BLaER1 treated with 17β-estradiol and CSF1 and Interleukin-3, amounts not matched to agents 10 nM and 100 nM (cell line): ENCODE data around the gene SPDYC.

Experiments
- H3K27ac ChIP-seq, 11 experiments: shearing (Covaris generic); formaldehyde crosslinking; 2 replicates each; pipeline ENCODE4 v1.8.1; 2022
- H3K27me3 ChIP-seq, 11 experiments: shearing (Covaris generic); formaldehyde crosslinking; 2 replicates each; pipeline ENCODE4 v1.8.1; 2022
- H3K36me3 ChIP-seq, 11 experiments: shearing (Covaris generic); formaldehyde crosslinking; 2 replicates each; pipeline ENCODE4 v1.8.1; 2022
- H3K4me1 ChIP-seq, 10 experiments: shearing (Covaris generic); formaldehyde crosslinking; 2 replicates each; pipeline ENCODE4 v1.8.1; 2022
- H3K4me2 ChIP-seq, 11 experiments: shearing (Covaris generic); formaldehyde crosslinking; 2 replicates each; pipeline ENCODE4 v1.8.1; 2022
- H3K4me3 ChIP-seq, 10 experiments: shearing (Covaris generic); formaldehyde crosslinking; 2 replicates each; pipeline ENCODE4 v1.8.1; 2022
- H3K9ac ChIP-seq, 11 experiments: shearing (Covaris generic); formaldehyde crosslinking; 2 replicates each; pipeline ENCODE4 v1.8.1; 2022
- H3K9me3 ChIP-seq, 11 experiments: shearing (Covaris generic); formaldehyde crosslinking; replicated peaks in 1 of 11; 2 replicates each; pipeline ENCODE4 v1.8.1; 2022
- H4K20me1 ChIP-seq, 11 experiments: shearing (Covaris generic); formaldehyde crosslinking; 2 replicates each; pipeline ENCODE4 v1.8.1; 2022
- Cebpa-rat ChIP-seq, 11 experiments: shearing (Covaris generic); IDR thresholded peaks; 2 replicates each; pipeline ENCODE4 v1.8.1; 2022

The SPDYC gene

DNA sequence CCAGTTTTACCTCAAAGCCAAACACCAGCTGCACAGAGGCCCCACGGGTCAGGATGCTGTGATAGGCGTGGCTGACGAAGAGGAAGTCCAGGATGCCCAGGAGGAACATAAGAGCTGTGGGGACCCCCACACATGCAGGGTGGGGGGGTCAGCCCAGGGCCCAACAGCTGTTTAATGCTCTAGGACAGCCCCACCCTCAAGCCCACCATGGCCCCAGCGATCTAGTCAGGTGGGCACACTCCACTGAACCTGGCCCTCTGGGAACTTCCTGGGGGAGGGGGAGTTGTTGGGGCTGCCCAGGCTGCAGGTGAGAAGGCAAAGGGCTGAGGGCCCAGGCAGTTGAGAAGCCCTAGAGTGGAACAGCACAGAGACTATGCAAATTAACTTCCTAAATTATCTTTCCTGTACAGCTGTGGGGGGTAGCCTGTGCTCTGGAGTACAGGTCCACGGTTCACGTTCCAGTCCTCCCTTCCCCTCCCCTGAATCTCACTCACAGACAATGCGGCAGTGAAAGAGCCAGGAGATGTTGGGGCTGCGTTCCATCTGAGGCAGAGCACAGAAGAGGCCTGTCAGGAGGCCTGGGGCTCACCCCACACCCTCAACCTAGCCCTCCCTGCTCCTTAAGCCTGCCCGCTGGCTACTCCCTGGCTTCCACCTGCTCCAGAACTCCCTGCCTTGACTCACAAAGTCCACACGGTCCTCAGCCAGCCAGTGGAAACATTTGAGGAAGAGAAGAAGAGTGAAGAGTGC lies 37.6 kb upstream of the SPDYC start:
- H3K4me3 ChIP-seq = peak overlapping the region; percentile 78 to 99 (median 95)
- peaks cover 43 to 53% (median 47%) of the 10 kb centered on the region in 11 experiments for H3K36me3 ChIP-seq
- H3K4me2 ChIP-seq = peak overlapping the region; percentile 86 to 100 (median 97)
- H3K27me3 ChIP-seq = no peaks in the 10 kb centered on the region
- H3K9me3 ChIP-seq = no peaks in the 10 kb centered on the region
- no peak for TF ChIP-seq Cebpa-rat (IDR thresholded peaks at IDR 0.05)
- peaks cover 29 to 65% (median 45%) of the 10 kb centered on the region in 11 experiments; a peak in 20 of 22 replicates for H4K20me1 ChIP-seq
- H3K9ac ChIP-seq = peak overlapping the region; percentile 88 to 100 (median 96)
- H3K27ac ChIP-seq = peak overlapping the region; percentile 41 to 100 (median 97); a peak in 21 of 22 replicates
- peaks cover 35 to 73% (median 58%) of the 10 kb centered on the region in 10 experiments for H3K4me1 ChIP-seq

DNA sequence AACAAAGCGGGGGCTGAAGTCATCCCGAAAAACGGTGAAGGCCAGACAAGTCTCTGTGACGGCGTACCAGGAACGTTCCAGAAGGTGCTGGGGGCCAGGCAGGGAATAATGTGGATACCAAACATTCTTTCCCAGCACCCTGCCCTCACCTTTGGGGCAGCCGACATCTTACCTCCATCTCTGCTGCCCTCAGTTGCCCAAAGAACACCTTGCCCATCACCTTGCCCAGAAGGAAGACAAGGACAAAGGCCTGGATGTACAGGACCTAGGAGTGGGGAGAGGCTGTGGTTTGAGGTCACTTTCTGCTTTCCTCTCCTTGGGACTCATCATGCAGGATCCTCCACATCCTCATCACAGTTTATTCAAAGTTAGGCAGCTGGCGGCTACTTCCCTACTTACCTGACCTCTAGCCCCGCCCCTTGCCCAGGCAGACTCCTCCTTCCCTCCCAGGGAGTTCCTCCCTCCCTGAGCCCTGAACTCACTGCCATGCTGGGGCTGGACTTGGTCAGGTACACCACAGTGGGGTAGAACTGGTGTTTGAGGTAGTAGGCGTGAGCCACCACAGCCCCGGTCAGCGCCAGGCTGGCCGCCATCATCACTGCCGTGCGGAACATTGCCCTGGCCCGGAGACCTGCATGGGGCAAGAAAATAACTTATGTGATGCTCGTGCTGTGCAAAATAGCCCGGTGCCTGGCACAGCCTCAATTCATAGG lies 36.9 kb upstream of the SPDYC start:
- Histone ChIP-seq H3K27me3 (no peaks in the 10 kb centered on the region), H3K9me3 (no peaks in the 10 kb centered on the region), H3K27ac (peak overlapping the region; percentile 41 to 100 (median 97); a peak in 21 of 22 replicates), H3K4me2 (peak overlapping the region; percentile 86 to 100 (median 97)), H3K36me3 (peaks cover 35 to 46% (median 41%) of the 10 kb centered on the region in 11 experiments), H3K9ac (peak overlapping the region; percentile 88 to 100 (median 96); a peak in 21 of 22 replicates), H4K20me1 (peaks cover 29 to 59% (median 42%) of the 10 kb centered on the region in 11 experiments; a peak in 20 of 22 replicates), H3K4me3 (peak overlapping the region; percentile 78 to 99 (median 95)), H3K4me1 (peaks cover 35 to 77% (median 58%) of the 10 kb centered on the region in 10 experiments)
- no peak for TF ChIP-seq Cebpa-rat (IDR thresholded peaks at IDR 0.05)

DNA sequence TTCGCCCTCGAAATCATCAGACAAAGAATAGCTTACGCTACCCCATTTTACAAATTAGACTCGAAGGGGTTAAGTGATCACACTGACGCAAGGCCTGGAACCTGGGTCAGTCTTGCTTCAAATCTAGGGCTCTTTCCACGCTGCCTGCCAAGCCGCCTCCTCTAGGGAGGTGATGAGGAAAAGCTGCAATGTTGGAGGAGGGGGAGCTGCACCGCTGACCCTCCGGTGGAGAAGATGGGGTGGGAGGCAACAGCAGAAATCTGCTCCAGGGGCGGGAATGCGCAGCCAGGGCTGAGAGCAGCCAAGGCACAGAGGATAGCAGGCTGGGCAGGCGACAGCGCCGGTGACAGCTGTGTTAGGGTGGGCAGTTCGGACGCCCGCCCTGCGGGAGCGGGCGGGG lies 36.3 kb upstream of the SPDYC start:
- Histone ChIP-seq H3K4me3 (peak overlapping the region; percentile 78 to 99 (median 95)), H3K4me1 (peaks cover 35 to 77% (median 58%) of the 10 kb centered on the region in 10 experiments), H3K36me3 (peaks cover 30 to 40% (median 35%) of the 10 kb centered on the region in 11 experiments), H3K4me2 (peak overlapping the region; percentile 86 to 100 (median 97)), H3K27me3 (no peaks in the 10 kb centered on the region), H3K9ac (peak overlapping the region; percentile 88 to 100 (median 96)), H3K27ac (peak overlapping the region; percentile 92 to 100 (median 97)), H4K20me1 (peaks cover 29 to 54% (median 38%) of the 10 kb centered on the region in 11 experiments; a peak in 20 of 22 replicates), H3K9me3 (no peaks in the 10 kb centered on the region)
- no peak for TF ChIP-seq Cebpa-rat (IDR thresholded peaks at IDR 0.05)

DNA sequence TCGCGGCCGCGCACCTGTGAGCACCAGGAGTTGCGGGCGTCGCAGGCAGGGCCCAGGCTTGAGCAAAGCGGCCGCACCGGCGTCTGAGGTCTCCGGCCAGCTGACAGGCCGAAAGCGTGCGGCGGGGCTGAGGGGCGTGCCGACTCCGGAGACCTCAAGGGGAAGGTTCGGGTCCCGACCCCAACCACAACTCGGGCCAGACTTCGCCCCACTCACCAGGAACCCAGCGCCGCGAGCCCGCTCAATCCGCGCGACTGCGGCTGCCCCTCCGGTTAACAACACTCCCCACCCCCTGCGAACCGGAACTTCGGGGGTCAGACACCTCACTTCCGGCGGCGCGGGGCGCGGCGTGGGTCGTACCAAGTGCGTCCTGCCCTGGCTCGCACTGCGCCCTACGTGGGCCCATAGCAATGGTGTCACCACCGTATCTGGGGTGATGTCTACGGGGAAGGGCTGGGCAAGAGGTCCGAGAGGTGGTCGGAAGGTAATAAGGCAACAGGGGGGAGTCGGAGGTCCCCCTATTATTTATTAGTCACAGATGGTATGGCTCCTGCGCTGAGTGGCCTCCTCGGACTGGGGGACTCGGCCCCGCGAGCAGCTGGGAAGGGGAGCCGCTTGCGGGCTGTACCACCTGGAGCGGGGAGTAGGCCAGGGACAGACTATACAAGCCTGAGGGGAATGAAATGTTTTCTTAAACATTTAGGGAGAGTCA lies 35.6 kb upstream of the SPDYC start, which contains the start of gene SYVN1:
SYVN1 (minus strand) TSS at position 280 of the 712 bp plus-strand sequence. CDS start 918 bp downstream, outside the sequence.
- peaks cover 23 to 33% (median 28%) of the 10 kb centered on the region in 11 experiments for H3K36me3 ChIP-seq
- H3K9me3 ChIP-seq = no peaks in the 10 kb centered on the region
- no peak for TF ChIP-seq Cebpa-rat (IDR thresholded peaks at IDR 0.05)
- H4K20me1 ChIP-seq = peaks cover 23 to 47% (median 36%) of the 10 kb centered on the region in 11 experiments; a peak in 20 of 22 replicates
- H3K27ac ChIP-seq = peak within 1 kb of the TSS; percentile 92 to 100 (median 97)
- peaks cover 35 to 72% (median 57%) of the 10 kb centered on the region in 10 experiments for H3K4me1 ChIP-seq
- peak within 1 kb of the TSS; percentile 78 to 99 (median 95) for H3K4me3 ChIP-seq
- H3K4me2 ChIP-seq = peak within 1 kb of the TSS; percentile 86 to 100 (median 97)
- H3K27me3 ChIP-seq = no peaks in the 10 kb centered on the region
- peak within 1 kb of the TSS; percentile 88 to 100 (median 96) for H3K9ac ChIP-seq

GRCh38 chr11:65134952-65135632 lies 34.9 kb upstream of the SPDYC start:
- TF ChIP-seq Cebpa-rat (IDR thresholded peaks at IDR 0.05) = no peak
- Histone ChIP-seq H3K27me3 (no peaks in the 10 kb centered on the region), H3K9me3 (no peaks in the 10 kb centered on the region), H3K4me1 (peaks cover 35 to 65% (median 50%) of the 10 kb centered on the region in 10 experiments), H3K4me3 (peak overlapping the region; percentile 78 to 99 (median 95)), H3K36me3 (peaks cover 17 to 26% (median 21%) of the 10 kb centered on the region in 11 experiments), H3K9ac (peak overlapping the region; percentile 88 to 100 (median 96)), H3K27ac (peak overlapping the region; percentile 92 to 100 (median 97)), H4K20me1 (peaks cover 16 to 40% (median 30%) of the 10 kb centered on the region in 11 experiments; a peak in 19 of 22 replicates), H3K4me2 (peak overlapping the region; percentile 86 to 100 (median 97))

DNA sequence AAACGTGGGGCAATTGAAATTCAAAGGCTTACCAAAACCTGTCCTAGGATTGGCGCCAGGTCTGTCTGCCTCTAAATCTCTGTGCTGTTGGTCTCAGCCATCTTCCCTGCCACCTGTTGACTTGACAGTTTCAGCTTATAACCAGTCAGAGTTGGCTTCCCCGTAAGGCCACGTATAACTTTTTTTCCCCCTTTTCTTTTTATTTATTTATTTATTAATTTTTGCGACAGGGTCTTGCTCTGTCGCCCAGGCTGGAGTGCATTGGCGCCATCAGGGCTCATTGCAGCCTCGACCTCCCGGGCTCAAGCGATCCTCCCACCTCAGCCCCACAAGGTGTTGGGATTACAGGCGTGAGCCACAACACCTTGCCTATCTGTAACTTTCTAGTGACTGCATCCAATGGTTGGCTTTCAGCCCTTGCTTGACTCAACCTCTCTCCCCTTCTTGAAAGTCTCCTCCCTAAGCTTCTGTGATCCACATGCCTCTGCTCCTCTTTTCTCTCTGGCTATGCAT lies 34.3 kb upstream of the SPDYC start:
- H3K27ac ChIP-seq = peak overlapping the region; percentile 92 to 100 (median 97); a peak in 21 of 22 replicates
- no peaks in the 10 kb centered on the region for H3K9me3 ChIP-seq
- H4K20me1 ChIP-seq = peaks cover 13 to 36% (median 26%) of the 10 kb centered on the region in 11 experiments; a peak in 19 of 22 replicates
- peaks cover 13 to 22% (median 16%) of the 10 kb centered on the region in 11 experiments; a peak in 21 of 22 replicates for H3K36me3 ChIP-seq
- peak overlapping the region; percentile 86 to 100 (median 97) for H3K4me2 ChIP-seq
- peaks cover 35 to 63% (median 46%) of the 10 kb centered on the region in 10 experiments for H3K4me1 ChIP-seq
- H3K4me3 ChIP-seq = peak overlapping the region; percentile 78 to 99 (median 95)
- no peak for TF ChIP-seq Cebpa-rat (IDR thresholded peaks at IDR 0.05)
- H3K27me3 ChIP-seq = no peaks in the 10 kb centered on the region
- H3K9ac ChIP-seq = peak overlapping the region; percentile 88 to 100 (median 96)

- Histone ChIP-seq H3K9ac (peak overlapping the region in 1 of 11 experiments; percentile 96; a peak in 2 of 22 replicates), H4K20me1 (peaks cover 10 to 27% (median 17%) of the 10 kb centered on the region in 11 experiments; a peak in 18 of 22 replicates), H3K9me3 (no peaks in the 10 kb centered on the region), H3K4me3 (no peak overlapping the region), H3K36me3 (peaks cover 4 to 13% (median 7%) of the 10 kb centered on the region in 11 experiments; a peak in 19 of 22 replicates), H3K4me2 (peak overlapping the region in 4 of 11 experiments; percentile 6 to 97 (median 92); a peak in 3 of 22 replicates), H3K4me1 (peaks cover 27 to 63% (median 42%) of the 10 kb centered on the region in 10 experiments), H3K27me3 (no peaks in the 10 kb centered on the region), H3K27ac (no peak overlapping the region)
- TF ChIP-seq Cebpa-rat (IDR thresholded peaks at IDR 0.05) = no peak
Measured at GRCh38 chr11:65136515-65137096, 33.4 kb upstream of the SPDYC start.
